Measurements from ENCODE around the gene ECI2.
"Not testable (repeated sequence)": the region's sequence is repeated elsewhere in the genome, so short reads cannot be mapped to it uniquely, and the experiment has no call there.

ECI2 gene

GRCh38 chr6:4102687-4103244 lies 32.6 kb downstream of the ECI2 start:
- no peak for DNase-seq (ENCODE audit: low read depth in 3 of 3)

- DNase-seq (ENCODE audit: low read depth in 3 of 3): no peak
Measured at GRCh38 chr6:4101298-4101697, 34.1 kb downstream of the ECI2 start.

- no peak for DNase-seq (ENCODE audit: low read depth in 3 of 3)
Measured at GRCh38 chr6:4100655-4101054, 34.7 kb downstream of the ECI2 start.

DNA sequence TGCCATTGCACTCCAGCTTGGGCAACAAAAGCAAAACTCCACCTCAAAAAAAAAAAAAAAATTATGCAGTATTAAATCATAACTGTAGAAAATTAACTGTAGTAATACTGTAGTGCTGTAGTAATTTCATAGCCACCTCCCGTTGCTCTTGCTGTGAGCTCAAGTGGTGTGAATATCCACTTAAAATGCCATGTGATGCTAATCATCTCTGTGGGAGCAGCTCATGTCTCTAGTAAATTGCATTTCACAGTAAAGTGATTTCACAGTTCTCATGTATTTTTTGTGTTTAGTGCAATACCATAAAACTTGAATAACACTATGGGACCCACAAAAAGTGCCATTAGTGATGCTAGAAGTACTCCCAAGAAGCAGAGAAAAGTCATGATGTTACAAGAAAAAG lies 42.1 kb downstream of the ECI2 start:
- DNase-seq (ENCODE audit: low read depth in 3 of 3): no peak

- DNase-seq (ENCODE audit: low read depth in 3 of 3): no peak
Measured at GRCh38 chr6:4091941-4092340, 43.4 kb downstream of the ECI2 start.

- not testable (repeated sequence) for DNase-seq (ENCODE audit: low read depth in 3 of 3)
Measured at GRCh38 chr6:4090043-4090442, 45.3 kb downstream of the ECI2 start.

- DNase-seq (ENCODE audit: low read depth in 3 of 3): no peak
Measured at GRCh38 chr6:4088704-4089103, 46.7 kb downstream of the ECI2 start.

- DNase-seq (ENCODE audit: low read depth in 3 of 3): no peak
Measured at GRCh38 chr6:4085332-4085700, 50.1 kb downstream of the ECI2 start.

GRCh38 chr6:4084444-4085331 lies 50.7 kb downstream of the ECI2 start:
- no peak for DNase-seq (ENCODE audit: low read depth in 3 of 3)

GRCh38 chr6:4078691-4079471 lies 56.5 kb downstream of the ECI2 start, which contains the start of gene FAM217A:
TSS of gene FAM217A (minus strand) at chr6:4079137. CDS start at chr6:4077414, 1,723 bp downstream.
- no peak for DNase-seq (ENCODE audit: low read depth in 3 of 3)

DNA sequence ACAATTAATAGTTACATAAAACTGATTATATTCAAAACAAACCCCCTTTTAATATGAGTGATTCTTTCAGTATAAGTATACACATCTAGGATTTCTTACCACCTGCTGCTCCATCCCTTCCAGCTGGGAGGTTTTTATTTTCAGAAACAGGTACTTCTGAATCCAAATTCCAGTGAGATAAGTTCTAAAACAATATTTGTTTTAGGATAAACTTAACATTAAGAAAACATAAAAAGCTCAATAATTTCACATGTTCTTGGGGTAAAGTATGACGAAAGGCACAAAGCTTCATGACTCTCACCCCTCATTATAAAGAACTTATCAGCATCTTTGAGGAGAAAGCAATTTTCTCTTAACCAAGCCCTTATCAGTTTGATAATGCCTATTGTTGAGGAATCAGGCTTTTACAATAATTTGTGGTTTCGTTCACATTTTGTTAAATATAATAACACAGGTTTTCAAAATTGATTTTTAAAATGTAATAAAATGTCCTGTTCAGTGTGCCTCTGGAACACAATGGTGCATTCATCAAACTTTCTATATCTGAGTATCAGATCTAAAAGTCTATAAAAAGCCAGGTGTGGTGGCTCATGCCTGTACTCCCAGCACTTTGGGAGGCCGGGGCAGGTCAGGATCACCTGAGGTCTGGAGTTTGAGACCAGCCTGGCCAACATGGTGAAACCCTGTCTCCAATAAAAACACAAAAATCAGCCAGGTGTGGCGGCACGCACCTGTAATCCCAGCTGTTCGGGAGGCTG lies 60.7 kb downstream of the ECI2 start:
- DNase-seq (ENCODE audit: low read depth in 3 of 3): no peak

- no peak for DNase-seq (ENCODE audit: low read depth in 3 of 3)
Measured at GRCh38 chr6:4071330-4071729, 64.0 kb downstream of the ECI2 start.

DNA sequence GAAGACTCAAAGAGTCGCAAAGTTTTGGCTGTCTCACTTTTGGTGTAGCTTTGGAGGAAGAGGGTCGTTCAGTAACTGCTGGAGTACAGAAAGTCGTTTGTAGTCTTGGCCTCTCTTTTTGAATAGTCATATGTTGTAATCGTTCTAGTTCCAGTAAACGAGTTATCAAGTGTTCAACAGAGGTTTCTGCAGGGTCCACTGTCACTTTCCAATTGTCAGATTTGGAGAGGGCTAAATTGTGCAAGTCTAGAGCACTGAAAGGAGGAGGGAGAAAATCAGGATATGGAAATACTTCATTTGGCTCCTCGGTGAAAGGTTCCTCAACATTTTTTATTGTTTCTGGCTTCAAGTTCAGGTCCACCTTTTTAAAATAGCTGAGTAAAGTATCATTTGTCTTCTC lies 66.2 kb downstream of the ECI2 start:
- DNase-seq (ENCODE audit: low read depth in 3 of 3): no peak

- DNase-seq (ENCODE audit: low read depth in 3 of 3): no peak
Measured at GRCh38 chr6:4067673-4068072, 67.7 kb downstream of the ECI2 start.

GRCh38 chr6:4066029-4066755 lies 69.2 kb downstream of the ECI2 start:
- DNase-seq (ENCODE audit: low read depth in 3 of 3): no peak
